TTC549 (cell line): Measurements from ENCODE around the gene CMIP.

Experiments
- FAIRE-seq: peaks from 2 replicates; lab custom pipeline; 2012; peaks lifted over from hg19 to GRCh38; lab: Jason Lieb, UNC

CMIP gene

GRCh38 chr16:81536648-81537047 is 92.0 kb downstream of the CMIP start:
- FAIRE-seq, result no peak

- no peak for FAIRE-seq
Measured at GRCh38 chr16:81537721-81538561, 93.3 kb downstream of the CMIP start.

GRCh38 chr16:81539009-81539758 is 94.6 kb downstream of the CMIP start:
- no peak for FAIRE-seq

GRCh38 chr16:81539759-81540472 is 95.3 kb downstream of the CMIP start:
- FAIRE-seq, result no peak

GRCh38 chr16:81541314-81541713 is 96.7 kb downstream of the CMIP start:
- no peak for FAIRE-seq

- FAIRE-seq, result no peak
Measured at GRCh38 chr16:81542609-81543570, 98.3 kb downstream of the CMIP start.

- FAIRE-seq, result no peak
Measured at GRCh38 chr16:81543571-81543970, 99.0 kb downstream of the CMIP start.

GRCh38 chr16:81544261-81544660 is 99.7 kb downstream of the CMIP start:
- no peak for FAIRE-seq

- FAIRE-seq, result no peak
Measured at GRCh38 chr16:81544700-81545271, 100.2 kb downstream of the CMIP start.

GRCh38 chr16:81545470-81546250 is 101.1 kb downstream of the CMIP start:
- no peak for FAIRE-seq

GRCh38 chr16:81546781-81547180 is 102.2 kb downstream of the CMIP start:
- no peak for FAIRE-seq

GRCh38 chr16:81547194-81547938 is 102.8 kb downstream of the CMIP start:
- FAIRE-seq, result no peak

GRCh38 chr16:81547939-81548216 is 103.3 kb downstream of the CMIP start:
- no peak for FAIRE-seq

GRCh38 chr16:81548551-81548875 is 103.9 kb downstream of the CMIP start:
- FAIRE-seq, result no peak

- no peak for FAIRE-seq
Measured at GRCh38 chr16:81548876-81549546, 104.4 kb downstream of the CMIP start.

GRCh38 chr16:81549547-81550431 is 105.2 kb downstream of the CMIP start:
- FAIRE-seq, result no peak

- no peak for FAIRE-seq
Measured at GRCh38 chr16:81550432-81550808, 105.8 kb downstream of the CMIP start.

GRCh38 chr16:81551151-81551808 is 106.7 kb downstream of the CMIP start:
- FAIRE-seq, result no peak
